Activated CD4-positive, alpha-beta T cell treated with anti-CD3 and anti-CD28 coated beads, Interleukin-2, amount 50 U/mL, for 48 hours (primary cell): ENCODE measurements around the gene UACA.
"Not testable (repeated sequence)": the region's sequence is repeated elsewhere in the genome, so short reads cannot be mapped to it uniquely, and the experiment has no call there.

Experiments used
- DNase-seq, 2 experiments: peaks; one replicate each; pipeline ENCODE4 v3.0.0-alpha.2; 2020

The UACA gene

DNA sequence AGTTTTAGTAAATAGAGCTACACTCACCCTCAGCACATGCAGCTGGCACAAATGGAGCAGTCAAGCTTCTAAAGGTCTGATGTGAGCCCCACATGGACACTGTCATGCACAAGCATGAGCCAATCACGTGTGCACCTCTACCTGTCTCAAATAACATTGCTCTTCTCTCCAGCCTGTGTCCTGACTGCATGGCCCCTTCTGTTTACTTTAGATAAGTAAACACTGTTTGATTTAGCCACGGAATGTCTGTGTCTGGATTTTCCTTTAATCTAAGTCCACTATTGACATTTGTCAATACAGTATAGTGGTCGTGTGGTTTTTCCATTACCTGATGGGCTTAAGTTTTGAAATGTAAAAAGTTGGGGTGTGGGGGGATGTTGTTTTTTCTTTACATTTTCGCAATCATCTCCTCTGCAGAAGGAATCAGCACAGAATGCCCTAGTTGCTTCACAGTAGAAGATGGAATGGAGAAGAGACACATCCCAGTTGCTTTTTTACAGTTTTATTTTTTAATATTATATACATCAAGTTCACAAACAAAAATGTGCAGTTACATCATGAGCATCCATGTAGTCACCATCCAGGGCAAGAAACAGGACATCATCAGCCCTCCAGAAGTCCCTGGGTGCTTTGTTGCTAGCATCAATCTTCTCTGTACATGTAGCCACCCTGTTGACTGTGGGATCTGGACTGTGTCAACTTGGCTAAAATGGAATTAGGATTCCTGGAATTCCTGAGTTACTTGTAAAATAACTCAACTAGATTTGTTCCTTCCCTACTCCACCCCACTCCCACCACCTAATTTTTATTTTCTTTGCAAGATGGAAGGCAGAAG, 146.1 kb downstream of the UACA start:
- DNase-seq, result no peak

GRCh38 chr15:70616311-70616756, 147.0 kb downstream of the UACA start:
- not testable (repeated sequence) for DNase-seq

GRCh38 chr15:70615435-70616310, 147.7 kb downstream of the UACA start:
- DNase-seq, result no peak

GRCh38 chr15:70614221-70614620, 149.1 kb downstream of the UACA start:
- DNase-seq, result no peak

DNA sequence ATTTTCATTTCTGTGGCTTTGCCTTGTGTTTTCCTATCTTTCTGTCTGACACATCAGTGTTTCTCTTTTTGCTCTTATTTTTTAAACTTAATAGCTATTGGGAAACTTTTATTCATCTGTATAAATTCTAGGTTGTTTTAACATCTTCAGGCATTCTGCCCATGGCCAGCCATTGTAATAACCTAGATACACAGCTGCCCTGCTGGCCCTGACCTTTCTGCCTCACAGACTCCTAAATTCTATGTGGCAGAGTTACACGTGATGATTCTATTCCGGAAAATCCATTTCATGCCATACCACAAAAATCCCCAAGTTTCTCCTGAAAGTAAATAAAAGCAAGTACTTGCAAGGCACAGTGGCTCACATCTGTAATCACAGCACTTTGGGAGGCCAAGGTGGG, 150.1 kb downstream of the UACA start:
- DNase-seq, result no peak

DNA sequence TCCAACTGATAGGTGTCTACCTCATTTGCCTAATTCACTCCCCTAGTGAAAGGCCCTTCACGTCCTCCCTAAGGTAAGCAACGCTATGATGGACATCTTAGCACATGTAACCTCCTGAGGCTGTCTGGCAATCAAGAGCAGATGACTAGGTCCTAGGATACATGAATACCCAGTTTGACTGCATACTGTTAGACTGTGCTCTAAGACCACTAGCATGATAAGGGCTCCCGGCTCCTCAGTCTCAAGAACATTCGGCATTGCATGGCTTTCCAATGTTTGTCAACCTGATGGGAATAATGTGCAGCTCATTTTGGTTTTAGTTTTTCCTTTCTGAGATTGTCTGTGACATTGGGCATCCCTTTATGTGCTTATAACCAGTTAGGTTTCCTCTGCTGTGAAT, 152.1 kb downstream of the UACA start:
- no peak for DNase-seq

- no peak for DNase-seq
These were observed 152.8 kb downstream of the UACA start for GRCh38 chr15:70610541-70610940.

DNA sequence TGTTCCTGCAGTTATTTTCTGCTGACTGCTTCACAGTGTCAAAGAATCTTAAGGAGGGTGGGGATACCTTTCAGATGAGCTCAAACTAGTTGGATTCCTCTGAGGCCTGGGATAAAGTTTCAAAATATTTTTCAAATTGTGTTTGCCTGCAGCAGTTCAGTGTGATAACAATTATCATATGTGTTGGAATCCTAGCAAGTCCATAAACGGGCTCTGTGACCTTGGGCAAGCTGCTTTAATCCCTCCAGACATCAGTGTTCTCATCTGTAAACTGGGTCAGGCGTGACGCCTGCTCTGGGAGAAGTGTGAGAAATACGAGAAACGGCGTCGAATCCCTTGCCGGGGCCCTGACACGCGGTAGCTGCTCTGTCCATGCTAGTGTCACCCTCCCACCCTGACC, 153.5 kb downstream of the UACA start:
- no peak for DNase-seq

GRCh38 chr15:70608144-70608543, 155.2 kb downstream of the UACA start:
- DNase-seq, result no peak

- no peak for DNase-seq
These were observed 157.6 kb downstream of the UACA start for GRCh38 chr15:70605606-70606410.

GRCh38 chr15:70604666-70605315, 158.6 kb downstream of the UACA start:
- DNase-seq, result no peak
